Measurements from ENCODE around the gene AGBL4.

- TF ChIP-seq POLR2A (IDR thresholded peaks at IDR 0.05), result no peak
- TF ChIP-seq, protein P1, sequence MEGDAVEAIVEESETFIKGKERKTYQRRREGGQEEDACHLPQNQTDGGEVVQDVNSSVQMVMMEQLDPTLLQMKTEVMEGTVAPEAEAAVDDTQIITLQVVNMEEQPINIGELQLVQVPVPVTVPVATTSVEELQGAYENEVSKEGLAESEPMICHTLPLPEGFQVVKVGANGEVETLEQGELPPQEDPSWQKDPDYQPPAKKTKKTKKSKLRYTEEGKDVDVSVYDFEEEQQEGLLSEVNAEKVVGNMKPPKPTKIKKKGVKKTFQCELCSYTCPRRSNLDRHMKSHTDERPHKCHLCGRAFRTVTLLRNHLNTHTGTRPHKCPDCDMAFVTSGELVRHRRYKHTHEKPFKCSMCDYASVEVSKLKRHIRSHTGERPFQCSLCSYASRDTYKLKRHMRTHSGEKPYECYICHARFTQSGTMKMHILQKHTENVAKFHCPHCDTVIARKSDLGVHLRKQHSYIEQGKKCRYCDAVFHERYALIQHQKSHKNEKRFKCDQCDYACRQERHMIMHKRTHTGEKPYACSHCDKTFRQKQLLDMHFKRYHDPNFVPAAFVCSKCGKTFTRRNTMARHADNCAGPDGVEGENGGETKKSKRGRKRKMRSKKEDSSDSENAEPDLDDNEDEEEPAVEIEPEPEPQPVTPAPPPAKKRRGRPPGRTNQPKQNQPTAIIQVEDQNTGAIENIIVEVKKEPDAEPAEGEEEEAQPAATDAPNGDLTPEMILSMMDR (IDR thresholded peaks at IDR 0.05), result no peak
- TF ChIP-seq POLR2AphosphoS5 (IDR thresholded peaks at IDR 0.05), result no peak
- no peak for TF ChIP-seq EP300 (IDR thresholded peaks at IDR 0.05)
Measured at GRCh38 chr1:48830715-48831114, 1193.0 kb downstream of the AGBL4 start.
